Mesothelial cell of epicardium (in vitro differentiated cells): Measurements from ENCODE around the gene DNAH8. TPM values are rescaled to one million over a fixed set of nuclear protein-coding genes. Genes with fewer than 3 reads are reported as not detected.

Source experiments
- DNase-seq, 2 experiments: peaks; one replicate each; pipeline ENCODE4 v3.0.0; 2021; ENCODE audit warnings: low spot score in 2 of 2; ENCODE audit not compliant: unreplicated experiment in 2 of 2
- H3K27ac Mint-ChIP-seq: 2 replicates; pipeline ENCODE4 v1.8.0; 2021; ENCODE audit warnings: mixed read lengths
- H3K27me3 Mint-ChIP-seq: 2 replicates; pipeline ENCODE4 v1.8.0; 2021; ENCODE audit warnings: low read depth, mixed read lengths
- H3K36me3 Mint-ChIP-seq: 2 replicates; pipeline ENCODE4 v1.8.0; 2021; ENCODE audit warnings: mixed read lengths
- H3K4me1 Mint-ChIP-seq: 2 replicates; pipeline ENCODE4 v1.8.0; 2021; ENCODE audit warnings: mixed read lengths
- H3K4me3 Mint-ChIP-seq: 2 replicates; pipeline ENCODE4 v1.8.0; 2021; ENCODE audit warnings: mild to moderate bottlenecking, moderate library complexity, mixed read lengths
- H3K9me3 Mint-ChIP-seq: 2 replicates; pipeline ENCODE4 v1.8.0; 2021; ENCODE audit warnings: mixed read lengths
- total RNA-seq: library from RNA; stranded (reverse); gene quantifications from 3 replicates; pipeline ENCODE4 v1.2.1, GENCODE V29; 2021
- TF ChIP-seq, protein P1 (sequence below): fragments of 200-600 bp; sonication (generic); IDR thresholded peaks from one replicate; pipeline ENCODE4 v1.5.0; 2021; ENCODE audit warnings: antibody characterized with exemption; ENCODE audit not compliant: unreplicated experiment

The DNAH8 gene
- total RNA-seq, 1 donor from 2014 or later: 0.25 TPM

DNA sequence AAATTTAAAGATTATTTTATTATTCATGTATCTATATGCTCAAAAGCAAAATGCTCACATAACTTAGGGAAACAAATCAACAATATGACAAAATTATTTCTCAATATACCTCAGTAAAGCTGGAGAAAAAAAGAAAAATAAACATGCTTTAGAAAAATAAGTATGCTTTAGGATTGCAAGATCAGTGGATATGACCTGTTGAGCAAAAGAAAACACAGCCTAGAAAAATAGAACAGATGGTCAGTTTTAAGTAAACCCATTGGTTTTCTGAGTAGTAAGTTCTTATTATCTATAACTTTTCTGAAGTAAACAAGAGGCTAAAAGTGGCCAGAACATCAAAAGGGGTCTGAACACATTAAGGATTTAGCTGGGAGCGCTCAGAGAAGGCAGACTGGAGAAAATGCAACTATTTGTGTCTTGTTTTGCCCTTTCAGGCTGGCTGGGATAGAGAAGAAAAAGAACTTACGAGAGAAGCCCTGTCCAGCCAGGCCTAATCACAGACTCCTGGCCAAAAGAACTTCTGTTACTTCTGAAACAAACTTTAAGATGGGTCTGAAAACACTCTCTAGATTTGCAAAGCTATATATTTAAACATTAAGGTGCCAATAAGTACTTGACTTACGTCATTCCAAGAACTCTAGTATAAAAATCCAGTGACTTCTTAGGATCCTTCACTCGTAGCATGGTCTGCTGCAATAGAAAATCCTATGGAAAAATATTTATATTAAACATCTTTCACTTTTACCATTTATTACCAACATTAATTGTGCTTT lies 28.7 kb upstream of the DNAH8 start:
- Mint-ChIP-seq H3K9me3 (no peaks in the 10 kb centered on the region), H3K4me3 (no peak overlapping the region), H3K4me1 (no peaks in the 10 kb centered on the region), H3K27ac (no peak overlapping the region), H3K27me3 (no peaks in the 10 kb centered on the region), H3K36me3 (peaks cover 12% of the 10 kb centered on the region)
- TF ChIP-seq, protein P1, sequence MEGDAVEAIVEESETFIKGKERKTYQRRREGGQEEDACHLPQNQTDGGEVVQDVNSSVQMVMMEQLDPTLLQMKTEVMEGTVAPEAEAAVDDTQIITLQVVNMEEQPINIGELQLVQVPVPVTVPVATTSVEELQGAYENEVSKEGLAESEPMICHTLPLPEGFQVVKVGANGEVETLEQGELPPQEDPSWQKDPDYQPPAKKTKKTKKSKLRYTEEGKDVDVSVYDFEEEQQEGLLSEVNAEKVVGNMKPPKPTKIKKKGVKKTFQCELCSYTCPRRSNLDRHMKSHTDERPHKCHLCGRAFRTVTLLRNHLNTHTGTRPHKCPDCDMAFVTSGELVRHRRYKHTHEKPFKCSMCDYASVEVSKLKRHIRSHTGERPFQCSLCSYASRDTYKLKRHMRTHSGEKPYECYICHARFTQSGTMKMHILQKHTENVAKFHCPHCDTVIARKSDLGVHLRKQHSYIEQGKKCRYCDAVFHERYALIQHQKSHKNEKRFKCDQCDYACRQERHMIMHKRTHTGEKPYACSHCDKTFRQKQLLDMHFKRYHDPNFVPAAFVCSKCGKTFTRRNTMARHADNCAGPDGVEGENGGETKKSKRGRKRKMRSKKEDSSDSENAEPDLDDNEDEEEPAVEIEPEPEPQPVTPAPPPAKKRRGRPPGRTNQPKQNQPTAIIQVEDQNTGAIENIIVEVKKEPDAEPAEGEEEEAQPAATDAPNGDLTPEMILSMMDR: no peak
- no peak for DNase-seq

GRCh38 chr6:38687043-38687353 lies 28.1 kb upstream of the DNAH8 start:
- no peak overlapping the region for H3K4me3 Mint-ChIP-seq
- H3K27ac Mint-ChIP-seq: no peak overlapping the region

GRCh38 chr6:38687549-38687948 lies 27.6 kb upstream of the DNAH8 start:
- TF ChIP-seq, protein P1: no peak
- Mint-ChIP-seq H3K4me1 (no peaks in the 10 kb centered on the region), H3K36me3 (peaks cover 6% of the 10 kb centered on the region), H3K27me3 (no peaks in the 10 kb centered on the region), H3K27ac (no peak overlapping the region), H3K4me3 (no peak overlapping the region), H3K9me3 (no peaks in the 10 kb centered on the region)
- no peak for DNase-seq

More at GRCh38 chr6:38687043-38687353, 28.1 kb upstream of the DNAH8 start:
- no peak for DNase-seq
- Mint-ChIP-seq H3K9me3 (no peaks in the 10 kb centered on the region), H3K36me3 (peaks cover 6% of the 10 kb centered on the region), H3K4me1 (no peaks in the 10 kb centered on the region), H3K27me3 (no peaks in the 10 kb centered on the region)
- TF ChIP-seq, protein P1: no peak

GRCh38 chr6:38688579-38689087 lies 26.5 kb upstream of the DNAH8 start:
- no peaks in the 10 kb centered on the region for H3K4me1 Mint-ChIP-seq
- no peak for DNase-seq
- no peak overlapping the region for H3K27ac Mint-ChIP-seq
- H3K36me3 Mint-ChIP-seq: peaks cover 5% of the 10 kb centered on the region
- H3K4me3 Mint-ChIP-seq: no peak overlapping the region
- no peaks in the 10 kb centered on the region for H3K27me3 Mint-ChIP-seq
- H3K9me3 Mint-ChIP-seq: no peaks in the 10 kb centered on the region
- TF ChIP-seq, protein P1: no peak

GRCh38 chr6:38695227-38695900 lies 19.7 kb upstream of the DNAH8 start:
- no peaks in the 10 kb centered on the region for H3K27me3 Mint-ChIP-seq
- TF ChIP-seq, protein P1: no peak
- peaks cover 35% of the 10 kb centered on the region for H3K9me3 Mint-ChIP-seq
- no peak overlapping the region for H3K27ac Mint-ChIP-seq
- no peak for DNase-seq
- H3K4me3 Mint-ChIP-seq: no peak overlapping the region
- H3K36me3 Mint-ChIP-seq: peaks cover 53% of the 10 kb centered on the region
- H3K4me1 Mint-ChIP-seq: no peaks in the 10 kb centered on the region
